ENCODE measurements around the gene TEDC1. TPM values are rescaled to one million over a fixed set of nuclear protein-coding genes. Genes with fewer than 3 reads are reported as not detected.

Gene TEDC1
- total RNA-seq, 1 experiment from 2014 or later = 26.2 TPM

GRCh38 chr14:105469456-105470349 is 21.3 kb upstream of the TEDC1 start:
- Histone ChIP-seq H3K4me2 (ENCODE audit: insufficient read depth, insufficient read length, low read length) (no peak overlapping the region), H2AFZ (ENCODE audit: low read length) (no peak overlapping the region), H2BK20ac (ENCODE audit: low read depth, low read length, poor library complexity, severe bottlenecking) (no peak overlapping the region), H2AK5ac (ENCODE audit: insufficient read length, low read length) (no peak overlapping the region), H3K4me1 (ENCODE audit: insufficient read depth, low read length) (no peaks in the 10 kb centered on the region; the same call in 1 of the 2 replicates), H3K9ac (ENCODE audit: extremely low read depth, insufficient read length, low read length) (no peak overlapping the region), H2BK12ac (ENCODE audit: insufficient read length, low read depth, low read length) (no peak overlapping the region), H3K79me2 (ENCODE audit: insufficient read depth, low read length) (no peaks in the 10 kb centered on the region), H4K5ac (ENCODE audit: insufficient read length, low read depth, low read length) (no peak overlapping the region), H3K23ac (ENCODE audit: insufficient read length, low read depth, low read length) (no peak overlapping the region), H3K18ac (ENCODE audit: insufficient read length, low read depth, low read length) (no peak overlapping the region), H2BK5ac (ENCODE audit: insufficient read length, low read length) (no peak overlapping the region), H3T11ph (ENCODE audit: low read length) (no peak overlapping the region), H3K4ac (ENCODE audit: low read depth, low read length) (no peak overlapping the region), H3K14ac (ENCODE audit: insufficient read depth, low read length) (no peak overlapping the region), H3K27ac (ENCODE audit: insufficient read length, low read depth, low read length) (no peak overlapping the region), H3K27me3 (ENCODE audit: insufficient read depth, low read length) (no peaks in the 10 kb centered on the region), H2BK120ac (ENCODE audit: low read depth, low read length, poor library complexity, severe bottlenecking) (no peak overlapping the region), H4K91ac (ENCODE audit: insufficient read length, low read depth, low read length) (no peak overlapping the region), H4K8ac (replicated peaks; ENCODE audit: insufficient read length, low read depth, low read length) (no peak overlapping the region), H2BK15ac (ENCODE audit: low read depth, low read length) (no peak overlapping the region), H3K79me1 (ENCODE audit: insufficient read depth, low read depth, low read length, poor library complexity, severe bottlenecking) (no peaks in the 10 kb centered on the region), H3K9me3 (ENCODE audit: control insufficient read depth, low read depth, low read length) (no peaks in the 10 kb centered on the region), H3K23me2 (ENCODE audit: insufficient read length, low read depth, low read length, poor library complexity, severe bottlenecking) (no peaks in the 10 kb centered on the region), H4K20me1 (ENCODE audit: control insufficient read depth, insufficient read depth, insufficient read length) (no peaks in the 10 kb centered on the region), H3K56ac (ENCODE audit: insufficient read length, low read depth, low read length) (no peak overlapping the region)
- TF ChIP-seq, protein P1, sequence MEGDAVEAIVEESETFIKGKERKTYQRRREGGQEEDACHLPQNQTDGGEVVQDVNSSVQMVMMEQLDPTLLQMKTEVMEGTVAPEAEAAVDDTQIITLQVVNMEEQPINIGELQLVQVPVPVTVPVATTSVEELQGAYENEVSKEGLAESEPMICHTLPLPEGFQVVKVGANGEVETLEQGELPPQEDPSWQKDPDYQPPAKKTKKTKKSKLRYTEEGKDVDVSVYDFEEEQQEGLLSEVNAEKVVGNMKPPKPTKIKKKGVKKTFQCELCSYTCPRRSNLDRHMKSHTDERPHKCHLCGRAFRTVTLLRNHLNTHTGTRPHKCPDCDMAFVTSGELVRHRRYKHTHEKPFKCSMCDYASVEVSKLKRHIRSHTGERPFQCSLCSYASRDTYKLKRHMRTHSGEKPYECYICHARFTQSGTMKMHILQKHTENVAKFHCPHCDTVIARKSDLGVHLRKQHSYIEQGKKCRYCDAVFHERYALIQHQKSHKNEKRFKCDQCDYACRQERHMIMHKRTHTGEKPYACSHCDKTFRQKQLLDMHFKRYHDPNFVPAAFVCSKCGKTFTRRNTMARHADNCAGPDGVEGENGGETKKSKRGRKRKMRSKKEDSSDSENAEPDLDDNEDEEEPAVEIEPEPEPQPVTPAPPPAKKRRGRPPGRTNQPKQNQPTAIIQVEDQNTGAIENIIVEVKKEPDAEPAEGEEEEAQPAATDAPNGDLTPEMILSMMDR (conservative IDR thresholded peaks at IDR 0.05) = no peak
- H3K9me3 Mint-ChIP-seq = no peaks in the 10 kb centered on the region
- peak overlapping the region in 1 of 3 experiments; percentile 28; a peak in 1 of 7 replicates for H3K27ac Mint-ChIP-seq
- no peaks in the 10 kb centered on the region for H3K27me3 Mint-ChIP-seq (ENCODE audit: low read depth)
- H3K4me1 Mint-ChIP-seq = peaks cover 2 to 7% of the 10 kb centered on the region in 2 experiments; a peak in 2 of 4 replicates
- H3K4me3 Mint-ChIP-seq = no peak overlapping the region
- H3K36me3 Mint-ChIP-seq (ENCODE audit: insufficient read depth in 1 of 3, low read depth in 3 of 3) = peaks cover 1 to 10% (median 4%) of the 10 kb centered on the region in 3 experiments; a peak in 3 of 7 replicates
- peak; percentile 70 for DNase-seq
- no CpG with 5 or more reads among the region's 54 CpGs for WGBS (ENCODE audit: extremely low coverage, insufficient read length, low lambda C conversion rate)

Data from H9 (cell line).